H1 (cell line): ENCODE results near the gene MT1B. TPM values are rescaled to one million over a fixed set of nuclear protein-coding genes. Genes with fewer than 3 reads are reported as not detected.

Experiments
- CTCF ChIA-PET: fragments of 300-600 bp; sonication (Branson Sonifier 250); formaldehyde crosslinking; loops from one replicate; lab custom pipeline; 2021; ENCODE audit not compliant: partially characterized antibody; lab: Charles Lee
- POLR2A ChIA-PET: fragments of 300-600 bp; sonication (Branson Sonifier 250); formaldehyde crosslinking; loops from one replicate; lab custom pipeline; 2021; ENCODE audit warnings: inconsistent platforms; ENCODE audit not compliant: partially characterized antibody; lab: Charles Lee
- DNase-seq, 2 experiments: peaks; one replicate each; pipeline versions ENCODE4 v3.0.0 to v3.0.0-alpha.2; 2010 to 2022; ENCODE audit warnings: low spot score in 2 of 2, low read depth in 1 of 2, mixed read lengths in 1 of 2
- FAIRE-seq: peaks from 2 replicates; lab custom pipeline; 2011; peaks lifted over from hg19 to GRCh38; lab: Jason Lieb, UNC
- H2AFZ ChIP-seq: 2 replicates; pipeline ENCODE4 v1.8.1; 2012; ENCODE audit warnings: low read length, inconsistent platforms
- H2AK5ac ChIP-seq: 2 replicates; pipeline ENCODE4 v1.6.1; 2013; ENCODE audit warnings: low read depth, low read length
- H2BK120ac ChIP-seq: replicated peaks from 2 replicates; pipeline ENCODE3; 2013; ENCODE audit warnings: low read depth, low read length, inconsistent platforms
- H2BK12ac ChIP-seq: 2 replicates; pipeline ENCODE4 v1.6.1; 2013; ENCODE audit warnings: low read depth, low read length
- H2BK15ac ChIP-seq: 2 replicates; pipeline ENCODE4 v1.6.1; 2013; ENCODE audit warnings: low read length
- H2BK20ac ChIP-seq: 2 replicates; pipeline ENCODE4 v1.6.1; 2013; ENCODE audit warnings: low read length
- H2BK5ac ChIP-seq: 2 replicates; pipeline ENCODE4 v1.6.1; 2013; ENCODE audit warnings: low read depth, low read length
- H3K14ac ChIP-seq: 2 replicates; pipeline ENCODE4 v1.6.1; 2013; ENCODE audit warnings: inconsistent platforms; ENCODE audit not compliant: insufficient read length
- H3K18ac ChIP-seq: 2 replicates; pipeline ENCODE4 v1.6.1; 2013; ENCODE audit warnings: low read length; ENCODE audit errors: extremely low read depth
- H3K23ac ChIP-seq: 2 replicates; pipeline ENCODE4 v1.6.1; 2013; ENCODE audit warnings: inconsistent platforms; ENCODE audit not compliant: insufficient read length
- H3K23me2 ChIP-seq: 2 replicates; pipeline ENCODE4 v1.6.1; 2013; ENCODE audit warnings: low read depth, low read length
- H3K27ac ChIP-seq: 2 replicates; pipeline ENCODE4 v1.6.1; 2011; ENCODE audit warnings: low read depth, low read length, inconsistent platforms
- H3K27me3 ChIP-seq, 4 experiments: replicated peaks in 1 of 4; 1 replicate in 1 of 4; 2 replicates in 3 of 4; pipeline versions ENCODE4 v1.6.1 to v1.8.1; 2011 to 2013; ENCODE audit warnings: low read length in 3 of 4, mild to moderate bottlenecking in 3 of 4, inconsistent platforms in 2 of 4, mixed read lengths in 2 of 4, moderate library complexity in 1 of 4; ENCODE audit not compliant: control insufficient read depth in 3 of 4, insufficient read depth in 3 of 4; ENCODE audit errors: extremely low read depth in 1 of 4
- H3K36me3 ChIP-seq, 4 experiments: 2 replicates each; pipeline versions ENCODE4 v1.6.1 to v1.8.1; 2011 to 2013; ENCODE audit warnings: mild to moderate bottlenecking in 4 of 4, low read length in 3 of 4, moderate library complexity in 2 of 4, control low read depth in 1 of 4, inconsistent platforms in 1 of 4; ENCODE audit not compliant: insufficient read depth in 4 of 4, control insufficient read depth in 2 of 4
- H3K4ac ChIP-seq: replicated peaks from 2 replicates; pipeline ENCODE3; 2013; ENCODE audit warnings: low read length, low read depth, mixed read lengths, inconsistent platforms; ENCODE audit not compliant: insufficient read length
- H3K4me1 ChIP-seq, 4 experiments: replicated peaks in 1 of 4; 1 replicate in 1 of 4; 2 replicates in 3 of 4; pipeline versions ENCODE4 v1.6.1 to v1.8.1; 2011 to 2013; ENCODE audit warnings: low read length in 3 of 4, inconsistent platforms in 2 of 4, mixed read lengths in 1 of 4; ENCODE audit not compliant: insufficient read depth in 4 of 4, control insufficient read depth in 3 of 4
- H3K4me2 ChIP-seq, 2 experiments: 2 replicates each; pipeline versions ENCODE4 v1.6.1 to v1.8.1; 2011 to 2013; ENCODE audit warnings: low read depth in 2 of 2, low read length in 2 of 2, control low read depth in 1 of 2, inconsistent platforms in 1 of 2, mild to moderate bottlenecking in 1 of 2; ENCODE audit not compliant: insufficient read depth in 1 of 2
- H3K4me3 ChIP-seq, 4 experiments: fragments of 200-600, 300-600 bp in 1 of 4; sonication (generic), shearing (Covaris generic), sonication (Bioruptor Twin) in 1 of 4; 2 replicates each; pipeline versions ENCODE4 v1.5.1 to v1.8.1; 2011 to 2016; ENCODE audit warnings: low read length in 4 of 4, low read depth in 3 of 4, control low read depth in 2 of 4, inconsistent platforms in 2 of 4, mild to moderate bottlenecking in 2 of 4, mixed read lengths in 1 of 4, moderate library complexity in 1 of 4; ENCODE audit not compliant: insufficient read depth in 2 of 4; ENCODE audit errors: extremely low read depth in 1 of 4
- H3K56ac ChIP-seq: replicated peaks from 2 replicates; pipeline ENCODE3; 2013; ENCODE audit warnings: low read depth, mild to moderate bottlenecking, mixed read lengths, low read length, inconsistent platforms; ENCODE audit not compliant: insufficient read length
- H3K79me1 ChIP-seq: 2 replicates; pipeline ENCODE4 v1.6.1; 2013; ENCODE audit warnings: low read depth, low read length, control low read depth
- H3K79me2 ChIP-seq, 2 experiments: 2 replicates each; pipeline versions ENCODE4 v1.6.1 to v1.8.1; 2012 to 2013; ENCODE audit warnings: low read length in 2 of 2, mild to moderate bottlenecking in 2 of 2, inconsistent platforms in 1 of 2; ENCODE audit not compliant: insufficient read depth in 2 of 2, control insufficient read depth in 1 of 2
- H3K9ac ChIP-seq, 4 experiments: replicated peaks in 1 of 4; 1 replicate in 1 of 4; 2 replicates in 3 of 4; pipeline versions ENCODE4 v1.6.1 to v1.8.1; 2011 to 2013; ENCODE audit warnings: low read depth in 3 of 4, low read length in 3 of 4, control low read depth in 2 of 4, mild to moderate bottlenecking in 2 of 4, moderate library complexity in 2 of 4, inconsistent platforms in 1 of 4; ENCODE audit errors: extremely low read depth in 1 of 4
- H3K9me3 ChIP-seq, 2 experiments: 2 replicates each; pipeline versions ENCODE4 v1.6.1 to v1.8.1; 2012 to 2013; ENCODE audit warnings: mild to moderate bottlenecking in 2 of 2, moderate library complexity in 2 of 2, control low read depth in 1 of 2, inconsistent platforms in 1 of 2, low read depth in 1 of 2, low read length in 1 of 2, mixed read lengths in 1 of 2; ENCODE audit not compliant: insufficient read depth in 2 of 2
- H4K20me1 ChIP-seq, 2 experiments: replicated peaks in 1 of 2; 2 replicates each; pipeline versions ENCODE3 to v1.8.1; 2011 to 2013; ENCODE audit warnings: inconsistent platforms in 2 of 2, low read length in 2 of 2, mild to moderate bottlenecking in 1 of 2; ENCODE audit not compliant: insufficient read depth in 2 of 2, control insufficient read depth in 1 of 2
- H4K5ac ChIP-seq: 2 replicates; pipeline ENCODE4 v1.6.1; 2013; ENCODE audit warnings: low read length, low read depth, mixed read lengths, inconsistent platforms; ENCODE audit not compliant: insufficient read length
- H4K8ac ChIP-seq: 2 replicates; pipeline ENCODE4 v1.8.0; 2013; ENCODE audit warnings: mild to moderate bottlenecking, moderate library complexity, low read length, inconsistent platforms; ENCODE audit not compliant: insufficient read depth; ENCODE audit errors: extremely low read depth
- H4K91ac ChIP-seq: replicated peaks from 2 replicates; pipeline ENCODE3; 2013; ENCODE audit warnings: low read length, mixed read lengths, inconsistent platforms; ENCODE audit not compliant: insufficient read length
- ATF2 ChIP-seq: IDR thresholded peaks from 2 replicates; pipeline ENCODE4 v1.6.1; 2012; ENCODE audit warnings: low read length, inconsistent platforms
- BRCA1 ChIP-seq: IDR thresholded peaks from 2 replicates; pipeline ENCODE4 v1.6.1; 2012; ENCODE audit warnings: low read depth, low read length, improper control_type of control experiment
- CBX8 ChIP-seq: fragments of 300-800, 300-1000 bp; sonication (generic); IDR thresholded peaks from 2 replicates; pipeline ENCODE4 v1.7.1; 2016; ENCODE audit warnings: low read depth, low read length, borderline replicate concordance
- CHD1 ChIP-seq: IDR thresholded peaks from 2 replicates; pipeline ENCODE4 v1.6.1; 2012; ENCODE audit warnings: low read depth, low read length, improper control_type of control experiment
- HDAC2 ChIP-seq, 2 experiments: fragments of 300-600 bp in 1 of 2; sonication (generic) in 1 of 2; IDR thresholded peaks; 2 replicates each; pipeline ENCODE4 v1.6.1; 2011 to 2012; ENCODE audit warnings: low read depth in 2 of 2, low read length in 2 of 2, mild to moderate bottlenecking in 2 of 2, moderate library complexity in 2 of 2, borderline replicate concordance in 1 of 2, inconsistent platforms in 1 of 2
- KDM4A ChIP-seq: IDR thresholded peaks from one replicate; pipeline ENCODE4 v1.7.1; 2012; ENCODE audit warnings: low read depth, mild to moderate bottlenecking, moderate library complexity, low read length, inconsistent platforms; ENCODE audit not compliant: severe bottlenecking
- SAP30 ChIP-seq: fragments of 300-600 bp; sonication (generic); IDR thresholded peaks from 2 replicates; pipeline ENCODE4 v1.7.1; 2012; ENCODE audit warnings: low read length, moderate library complexity, mild to moderate bottlenecking, inconsistent platforms; ENCODE audit not compliant: insufficient read depth, insufficient replicate concordance
- SP1 ChIP-seq: IDR thresholded peaks from 2 replicates; pipeline ENCODE4 v1.6.1; 2011; ENCODE audit warnings: low read depth, low read length
- TAF1 ChIP-seq: IDR thresholded peaks from 2 replicates; pipeline ENCODE4 v1.6.1; 2011; ENCODE audit warnings: mild to moderate bottlenecking, low read depth, low read length
- TAF7 ChIP-seq: optimal IDR thresholded peaks from 2 replicates; pipeline ENCODE3; 2011; ENCODE audit warnings: low read depth, mild to moderate bottlenecking, inconsistent platforms, low read length, moderate library complexity, borderline replicate concordance
- ZNF274 ChIP-seq: IDR thresholded peaks from 2 replicates; pipeline ENCODE4 v1.7.0; 2012; ENCODE audit warnings: low read length, borderline replicate concordance; ENCODE audit errors: extremely low read depth
- WGBS, 2 experiments: shearing (Covaris generic) in 1 of 2; methylation state at CpG; one replicate each; pipeline versions ENCODE4 v1.1.6 to v1.1.7; 2013 to 2015; ENCODE audit warnings: low lambda C conversion rate in 2 of 2, mixed read lengths in 2 of 2, inconsistent platforms in 1 of 2, low coverage in 1 of 2, missing lambda C conversion rate in 1 of 2; ENCODE audit not compliant: insufficient replicate concordance in 2 of 2, insufficient coverage in 1 of 2, insufficient read length in 1 of 2; ENCODE audit errors: extremely low coverage in 1 of 2, missing lambda C conversion rate in 1 of 2; 5-methylcytosine and 5-hydroxymethylcytosine counted together
- polyA plus RNA-seq, 7 experiments: library from polyadenylated mRNA; depleted of rRNA in 3 of 7; stranded (reverse) in 5 of 7; unstranded in 2 of 7; fragments of >200 nt in 5 of 7; fragments of 200-250 nt in 2 of 7; gene quantifications; 1 replicate in 5 of 7; 2 replicates in 1 of 7; 4 replicates in 1 of 7; pipeline versions ENCODE4 v1.2.1 to v1.2.3, GENCODE V29; 2011 to 2013; ENCODE audit warnings: missing spikeins in 2 of 7, mixed read lengths in 2 of 7
- total RNA-seq: library from RNA; stranded (reverse); fragmentation: NEBNext Ultra II Directional; extraction: Animal tissue kit (Norgen Biotek cat#: 25700); gene quantifications from 2 replicates; pipeline ENCODE4 v1.2.1, GENCODE V29; 2021

MT1B gene
- total and polyA plus RNA-seq, 2 of the 8 experiments (the other 6 are each of a cell fraction or from before 2014, with no cell fraction given) = not detected

- H2BK120ac ChIP-seq = no peak overlapping the region
- DNase-seq (no peak), FAIRE-seq (no peak)
- H3K56ac ChIP-seq = no peak overlapping the region
- ChIA-PET POLR2A (interaction anchor here (1.0 to 6.3 kb wide), 8 partner anchors 10 to 46 kb away, joined by 3 to 30 read pairs (median 3); partner anchors contain the start of genes MT1E and MT1F), CTCF (interaction anchor here (0.8 to 3.6 kb wide), 10 partner anchors 8 to 62 kb away, joined by 3 to 14 read pairs (median 4); partner anchors contain the start of genes MT1E, MT1G and MT1H)
- no peak overlapping the region for H3K9ac ChIP-seq
- H2BK20ac ChIP-seq = no peak overlapping the region
- H3K23ac ChIP-seq = no peak overlapping the region
- no peak overlapping the region for H3K27ac ChIP-seq
- 45% methylated on average over 1 of the region's 1 CpG; no CpG with 5 or more reads in 1 of the 2 experiments for WGBS, 2 experiments
- H3K14ac ChIP-seq = no peak overlapping the region
- H4K5ac ChIP-seq = no peak overlapping the region
- no peak overlapping the region for H3K4me3 ChIP-seq
- H3K18ac ChIP-seq = no peak overlapping the region
- no peak overlapping the region for H2BK12ac ChIP-seq
- no peak overlapping the region for H4K91ac ChIP-seq
- H3K23me2 ChIP-seq = peaks cover 9% of the 10 kb centered on the region
- no peaks in the 10 kb centered on the region; a peak in 1 of 8 replicates for H3K36me3 ChIP-seq
- peaks cover 3 to 24% (median 9%) of the 10 kb centered on the region in 4 experiments for H3K4me1 ChIP-seq
- H2AK5ac ChIP-seq = no peak overlapping the region
- H2BK5ac ChIP-seq = no peak overlapping the region
- H2AFZ ChIP-seq = no peak overlapping the region
- H2BK15ac ChIP-seq = no peak overlapping the region
- H3K4me2 ChIP-seq = peak overlapping the region in 1 of 2 experiments; percentile 73; a peak in 1 of 4 replicates
- peaks cover 90 to 100% (median 99%) of the 10 kb centered on the region in 4 experiments for H3K27me3 ChIP-seq
- H3K9me3 ChIP-seq = no peaks in the 10 kb centered on the region
- no peak overlapping the region for H4K8ac ChIP-seq
- no peaks in the 10 kb centered on the region for H3K79me1 ChIP-seq
- no peaks in the 10 kb centered on the region for H3K79me2 ChIP-seq
- H4K20me1 ChIP-seq = peaks cover 8 to 34% of the 10 kb centered on the region in 2 experiments
- no peak overlapping the region for H3K4ac ChIP-seq
- TF ChIP-seq SAP30 = no peak
- TF ChIP-seq ATF2 = no peak
- TF ChIP-seq HDAC2 (IDR thresholded peaks at IDR 0.05; ENCODE audit: borderline replicate concordance in 1 of 2, low read depth in 2 of 2, low read length in 2 of 2) = no peak
- no peak for TF ChIP-seq ZNF274
- TF ChIP-seq CHD1 = no peak
- no peak for TF ChIP-seq CBX8
- TF ChIP-seq KDM4A = no peak
- no peak for TF ChIP-seq SP1
- no peak for TF ChIP-seq TAF1
- TF ChIP-seq TAF7 = no peak
- TF ChIP-seq BRCA1 = no peak
Measured at GRCh38 chr16:56639045-56639444, 12.6 kb upstream of the MT1B start.
